ENCODE results near the gene AVPI1. TPM values are rescaled to one million over a fixed set of nuclear protein-coding genes. Genes with fewer than 3 reads are reported as not detected.

The AVPI1 gene, protein sequence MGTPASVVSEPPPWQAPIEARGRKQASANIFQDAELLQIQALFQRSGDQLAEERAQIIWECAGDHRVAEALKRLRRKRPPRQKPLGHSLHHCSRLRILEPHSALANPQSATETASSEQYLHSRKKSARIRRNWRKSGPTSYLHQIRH
- 5.4 TPM for polyA plus RNA-seq (2012; ENCODE audit: insufficient read depth, insufficient read length)

DNA sequence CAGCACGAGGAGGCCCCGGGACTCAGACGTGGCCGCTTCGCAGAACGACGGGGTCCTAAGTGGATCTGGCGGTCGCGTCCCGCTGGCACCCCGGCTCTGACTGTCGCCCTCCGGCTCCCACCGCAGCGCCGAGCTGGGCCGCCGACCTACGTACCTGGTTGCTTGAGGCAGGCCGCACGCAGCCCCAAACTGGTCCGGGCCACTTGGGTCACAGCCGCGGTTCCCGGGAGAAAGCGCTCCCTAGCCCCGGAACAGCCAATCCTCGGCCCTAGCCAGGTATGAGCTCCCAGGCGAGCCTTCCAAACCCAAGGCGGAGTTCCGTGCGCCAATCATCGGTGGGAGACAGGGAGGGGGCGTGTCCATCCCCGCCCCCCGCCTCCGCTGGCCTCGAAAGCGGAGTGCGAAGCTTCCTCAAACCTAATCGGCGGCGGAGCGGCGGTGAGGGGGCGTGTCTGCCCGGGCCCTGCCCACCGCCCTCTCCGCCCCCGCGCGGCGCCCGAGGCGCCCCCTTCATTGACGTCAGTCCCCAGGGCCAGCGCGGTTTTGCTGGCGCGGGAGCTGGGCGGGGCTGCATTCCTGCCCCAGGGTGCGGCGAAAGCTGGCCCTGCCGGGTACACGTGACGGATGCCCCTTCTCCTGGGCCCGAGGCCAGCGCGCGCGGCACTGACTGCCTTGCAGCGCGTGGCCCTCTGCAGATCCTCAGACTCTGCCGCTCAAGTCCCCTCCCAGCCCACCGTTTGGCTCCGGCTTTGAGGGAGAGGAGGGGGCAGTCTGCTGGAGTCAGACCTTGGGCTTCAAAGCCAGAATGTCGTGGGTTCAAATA lies at the start of gene AVPI1:
TSS of gene AVPI1 (minus strand) at position 280 of the 823 bp plus-strand sequence. CDS start 7,336 bp downstream, outside the sequence.
- H3K4me3 ChIP-seq (ENCODE audit: low read length) = peak within 1 kb of the TSS; percentile 78
- peak; percentile 91 for DNase-seq (ENCODE audit: low read depth, low spot score)

DNA sequence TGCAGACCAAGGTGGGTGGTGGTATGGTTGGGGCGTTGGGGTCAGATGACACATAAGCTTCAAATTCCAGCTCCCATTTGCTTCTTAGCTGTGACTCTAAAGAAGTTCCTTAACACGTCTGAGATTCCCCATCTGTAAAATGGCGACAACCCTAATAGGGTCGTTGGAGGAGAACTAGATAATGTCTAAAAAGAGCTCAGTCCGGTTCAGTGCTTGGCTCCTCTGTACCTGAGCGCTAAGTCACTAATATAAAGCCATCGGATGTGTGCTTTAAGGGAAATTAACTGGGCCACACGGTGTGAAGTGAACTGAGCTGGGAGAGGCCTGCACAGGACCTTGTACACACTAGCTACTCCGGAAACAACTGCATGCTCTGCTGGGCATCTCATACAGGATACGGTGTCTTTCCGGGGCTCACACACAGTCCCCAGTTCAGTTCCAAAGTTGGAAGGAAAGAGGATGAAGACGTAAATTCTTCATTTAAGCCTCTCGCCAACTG lies 49.4 kb upstream of the AVPI1 start:
- H3K4me3 ChIP-seq (ENCODE audit: low read length) = peak overlapping the region; percentile 92
- no peak for DNase-seq (ENCODE audit: low read depth, low spot score)

DNA sequence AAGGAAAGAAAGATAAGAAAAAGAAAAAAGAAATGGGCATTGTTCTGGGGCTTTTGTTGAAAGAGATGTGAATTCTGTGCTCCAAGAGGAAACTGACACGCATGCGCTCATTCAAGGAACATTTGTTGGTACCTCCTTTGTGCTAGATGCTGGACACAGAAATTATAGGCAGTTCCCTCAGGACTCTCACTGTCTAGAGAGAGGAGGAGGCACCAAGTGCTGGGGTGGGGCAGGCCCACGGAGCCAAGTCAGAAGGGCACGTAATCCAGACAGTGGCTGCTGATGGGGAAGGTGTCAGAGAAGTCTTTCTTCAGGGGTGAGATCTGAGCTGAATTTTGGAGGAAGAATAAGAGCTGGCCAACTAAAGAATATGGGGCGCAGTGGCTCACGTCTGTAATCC lies 47.0 kb upstream of the AVPI1 start:
- no peak overlapping the region for H3K4me3 ChIP-seq (ENCODE audit: low read length)
- no peak for DNase-seq (ENCODE audit: low read depth, low spot score)

DNA sequence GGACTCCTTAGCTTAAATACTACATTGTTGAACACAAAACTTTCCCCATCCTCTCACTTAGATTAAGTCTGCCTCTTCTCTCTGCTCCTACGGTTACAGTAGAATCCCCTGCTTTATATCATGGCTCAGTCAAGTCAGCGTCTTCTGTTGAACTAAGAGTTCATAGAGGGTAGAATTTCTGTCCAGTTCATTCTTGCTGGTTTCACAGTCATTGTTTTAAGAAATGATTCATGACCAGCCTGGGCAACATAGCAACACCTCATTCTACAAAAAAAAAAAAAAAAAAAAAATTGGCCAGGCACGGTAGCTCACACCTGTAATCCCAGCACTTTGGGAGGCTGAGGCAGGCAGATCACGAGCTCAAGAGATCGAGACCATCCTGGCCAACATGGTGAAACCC lies 46.2 kb upstream of the AVPI1 start:
- H3K4me3 ChIP-seq (ENCODE audit: low read length) = no peak overlapping the region
- no peak for DNase-seq (ENCODE audit: low read depth, low spot score)

DNA sequence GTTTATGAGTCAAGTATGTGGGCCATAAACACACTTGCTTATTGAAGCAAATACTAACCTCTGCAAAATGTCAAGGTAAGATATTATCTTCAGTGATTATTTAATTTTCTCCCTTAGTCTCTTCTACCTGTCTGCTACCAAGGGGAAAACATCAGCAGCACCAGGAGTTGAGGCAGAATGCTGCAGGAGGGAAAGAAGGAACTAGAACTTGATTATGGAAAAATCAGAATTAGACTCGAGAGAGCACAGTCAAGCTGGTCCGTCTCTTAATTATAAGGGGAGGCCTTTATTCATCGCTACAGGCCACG lies 45.0 kb upstream of the AVPI1 start:
- H3K4me3 ChIP-seq (ENCODE audit: low read length) = no peak overlapping the region
- no peak for DNase-seq (ENCODE audit: low read depth, low spot score)

DNA sequence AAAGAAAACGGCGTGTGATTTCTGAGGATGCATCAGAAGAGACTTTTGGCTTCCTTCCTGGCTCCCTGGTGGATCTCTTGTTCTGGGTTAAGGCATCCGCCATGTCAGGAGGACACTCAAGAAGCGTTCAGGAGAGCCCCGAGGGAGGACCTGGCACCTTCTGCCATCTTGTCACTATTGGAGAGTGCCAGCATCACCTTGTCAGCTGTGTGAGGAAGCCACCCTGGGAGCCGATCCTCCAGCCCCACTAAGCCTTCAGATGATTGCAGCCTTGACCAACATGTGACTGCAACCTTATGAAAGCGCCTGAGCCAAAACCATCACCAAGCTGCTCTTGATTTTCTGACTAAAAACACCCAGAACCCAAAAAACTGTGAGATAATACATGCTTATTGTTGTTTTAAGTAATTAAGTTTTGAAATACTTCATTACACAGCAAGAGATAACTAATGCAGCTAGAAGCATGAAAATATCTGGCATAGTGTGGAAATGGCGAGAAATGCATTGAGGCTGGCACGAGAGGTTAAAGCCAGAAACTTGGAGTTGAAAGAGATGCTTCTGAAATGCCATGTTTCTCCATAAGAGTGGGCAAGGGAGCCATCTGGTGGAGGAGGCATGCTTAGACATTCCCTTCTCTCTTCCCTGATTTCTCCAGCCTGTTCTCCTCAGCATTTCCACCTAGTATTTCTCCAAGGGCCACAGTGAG lies 44.5 kb upstream of the AVPI1 start:
- no peak overlapping the region for H3K4me3 ChIP-seq (ENCODE audit: low read length)
- peak; percentile 47 for DNase-seq (ENCODE audit: low read depth, low spot score)

DNA sequence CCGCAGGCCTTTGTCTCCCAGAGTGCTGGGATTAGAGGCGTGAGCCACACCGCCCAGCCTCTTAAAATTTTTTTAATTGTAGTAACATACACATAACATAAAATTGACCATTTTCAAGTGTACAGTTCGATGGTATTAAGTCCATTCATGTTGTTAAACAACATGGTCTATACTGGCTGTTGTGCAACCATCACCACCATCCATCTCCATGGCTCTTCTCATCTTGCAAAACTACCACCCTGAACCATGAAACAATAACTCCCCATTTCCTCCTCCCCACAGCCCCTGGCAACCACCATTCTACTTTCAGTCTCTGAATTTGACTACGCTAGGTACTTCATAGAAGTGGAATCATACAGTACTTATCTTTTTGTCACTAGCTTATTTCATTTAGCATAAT lies 42.0 kb upstream of the AVPI1 start:
- H3K4me3 ChIP-seq (ENCODE audit: low read length) = no peak overlapping the region
- no peak for DNase-seq (ENCODE audit: low read depth, low spot score)

DNA sequence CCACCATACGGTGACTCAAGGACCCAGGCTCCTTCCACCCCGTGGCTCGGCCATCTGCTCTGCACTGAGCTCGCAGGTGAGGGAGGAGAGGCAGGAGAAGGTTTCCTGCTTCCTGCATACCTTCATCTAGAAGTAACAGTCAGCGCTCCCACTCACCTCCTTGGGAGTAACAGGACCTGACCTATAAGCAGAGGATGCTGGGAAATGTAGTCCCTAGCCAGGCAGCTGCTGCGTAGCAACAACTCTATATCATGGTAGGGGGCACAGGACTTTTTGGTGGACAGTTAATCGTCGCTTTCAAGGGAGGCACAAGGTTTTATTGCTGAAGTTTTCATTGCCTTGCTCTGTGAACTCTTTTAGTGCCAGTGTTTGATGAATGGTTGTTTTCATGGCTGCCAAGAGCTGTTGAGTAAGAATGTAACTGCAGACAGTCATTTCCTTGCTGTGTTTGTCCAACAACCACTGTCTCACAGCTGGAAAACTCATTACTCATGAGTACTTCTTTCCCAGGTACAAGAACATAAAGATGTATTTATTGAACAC lies 39.7 kb upstream of the AVPI1 start:
- no peak for DNase-seq (ENCODE audit: low read depth, low spot score)
- no peak overlapping the region for H3K4me3 ChIP-seq (ENCODE audit: low read length)

DNA sequence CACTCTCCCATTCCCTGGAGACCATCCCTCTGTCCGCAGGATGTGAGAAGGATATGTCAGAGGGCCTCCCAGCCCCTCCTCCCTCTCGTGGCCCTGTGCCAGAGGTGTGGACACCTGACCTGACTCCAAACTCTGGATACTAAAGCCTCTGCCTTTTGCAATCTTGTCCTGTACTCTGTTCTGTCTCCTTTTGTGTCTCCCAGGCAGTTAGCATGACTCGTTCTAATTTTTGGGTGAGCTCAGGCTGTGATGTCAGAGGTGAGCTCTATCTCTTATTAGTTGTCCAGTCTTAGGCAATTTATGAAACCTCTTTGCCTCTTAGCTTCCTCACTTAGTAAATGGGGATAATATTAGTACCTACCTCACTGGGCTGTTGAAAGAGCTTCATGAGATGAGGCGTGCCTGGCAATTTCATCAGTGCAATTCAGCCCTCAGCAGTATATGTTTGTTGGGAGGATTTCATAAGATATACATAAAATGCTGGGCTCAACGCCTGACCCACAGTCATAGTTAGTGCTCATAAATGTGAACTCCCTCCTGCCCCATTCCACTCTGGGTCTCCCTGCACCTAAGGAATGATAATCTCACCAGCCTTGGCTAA lies 37.4 kb upstream of the AVPI1 start:
- no peak for DNase-seq (ENCODE audit: low read depth, low spot score)
- H3K4me3 ChIP-seq (ENCODE audit: low read length) = no peak overlapping the region

DNA sequence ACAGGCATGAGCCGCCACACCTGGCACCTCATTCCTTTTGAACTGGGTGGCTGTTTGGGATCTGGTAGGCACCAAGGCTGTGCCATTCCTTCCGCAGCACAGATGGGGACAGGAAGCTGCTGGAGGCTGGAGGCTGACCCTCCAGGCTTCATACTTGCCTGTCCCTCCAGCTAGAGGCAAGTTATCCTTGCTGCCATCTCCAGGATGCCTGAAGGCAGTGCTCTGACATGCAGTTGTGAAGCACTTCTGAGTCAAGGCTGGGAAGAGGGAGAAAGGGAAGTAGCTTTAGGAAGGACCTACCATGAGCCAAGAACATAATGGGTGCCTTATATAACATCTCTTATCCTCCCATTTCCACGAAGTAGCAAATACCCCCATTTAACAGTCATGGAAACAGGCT lies 36.0 kb upstream of the AVPI1 start:
- H3K4me3 ChIP-seq (ENCODE audit: low read length) = no peak overlapping the region
- DNase-seq (ENCODE audit: low read depth, low spot score) = no peak

DNA sequence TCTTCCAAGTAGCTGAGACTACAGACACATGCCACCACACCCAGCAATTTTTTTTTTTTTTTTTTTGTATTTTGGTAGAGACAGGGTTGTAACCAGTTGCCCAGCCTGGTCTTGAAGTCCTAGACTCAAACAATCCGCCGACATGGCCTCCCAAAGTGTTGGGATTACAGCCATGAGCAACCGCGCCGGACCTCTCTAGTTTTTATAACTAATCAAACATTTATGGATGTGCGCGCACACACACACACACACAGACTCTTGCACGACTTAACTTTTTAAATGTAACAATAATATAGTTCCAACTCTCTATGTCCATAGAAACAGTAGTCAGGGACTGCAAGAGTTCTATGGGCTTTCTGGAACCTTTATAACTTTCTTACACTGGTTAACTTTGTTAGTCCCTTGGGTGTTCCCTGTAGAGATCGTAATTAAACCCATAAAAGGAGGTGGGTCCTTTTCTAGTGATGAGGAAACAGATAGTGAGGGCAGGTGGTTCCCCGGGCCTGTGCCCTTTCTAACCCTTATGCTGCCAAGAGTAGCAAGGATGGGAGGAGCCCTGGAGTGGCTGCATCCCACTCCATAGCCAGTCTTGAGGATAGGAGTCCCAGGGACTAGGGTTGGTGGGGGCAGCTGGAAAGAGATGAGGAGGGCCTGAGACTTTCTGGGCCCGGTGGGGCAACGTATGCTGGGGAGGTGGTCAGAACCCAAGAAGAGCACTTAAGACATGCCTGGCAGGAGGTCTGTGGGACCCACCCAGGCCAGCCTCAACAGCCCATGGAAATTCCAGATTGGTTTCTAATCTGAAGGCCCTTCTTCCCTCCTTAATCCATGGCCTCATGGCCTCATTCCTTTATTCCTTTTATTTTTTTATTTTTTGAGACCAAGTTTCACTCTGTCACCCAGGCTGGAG lies 35.1 kb upstream of the AVPI1 start:
- no peak for DNase-seq (ENCODE audit: low read depth, low spot score)
- H3K4me3 ChIP-seq (ENCODE audit: low read length) = no peak overlapping the region

DNA sequence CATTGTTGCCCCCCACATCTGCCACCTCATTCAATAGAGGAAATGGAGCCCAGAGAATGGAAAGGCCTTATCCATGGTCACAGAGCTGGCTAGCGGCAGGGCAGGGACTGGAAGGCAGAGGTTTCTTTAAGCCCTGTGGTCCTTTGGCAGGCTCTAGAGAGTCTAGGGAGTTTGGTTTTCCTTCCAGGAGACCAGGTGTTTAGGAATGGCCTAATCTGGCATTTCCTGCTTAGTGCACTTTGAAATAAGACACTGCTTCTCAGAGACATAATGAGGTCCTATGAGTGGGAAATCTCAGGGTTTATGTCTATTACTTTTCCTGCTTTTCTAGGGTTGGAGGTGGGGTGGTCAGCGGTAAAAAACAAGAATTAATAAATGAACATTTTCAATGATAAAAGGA lies 32.6 kb upstream of the AVPI1 start:
- no peak for DNase-seq (ENCODE audit: low read depth, low spot score)
- H3K4me3 ChIP-seq (ENCODE audit: low read length) = no peak overlapping the region

DNA sequence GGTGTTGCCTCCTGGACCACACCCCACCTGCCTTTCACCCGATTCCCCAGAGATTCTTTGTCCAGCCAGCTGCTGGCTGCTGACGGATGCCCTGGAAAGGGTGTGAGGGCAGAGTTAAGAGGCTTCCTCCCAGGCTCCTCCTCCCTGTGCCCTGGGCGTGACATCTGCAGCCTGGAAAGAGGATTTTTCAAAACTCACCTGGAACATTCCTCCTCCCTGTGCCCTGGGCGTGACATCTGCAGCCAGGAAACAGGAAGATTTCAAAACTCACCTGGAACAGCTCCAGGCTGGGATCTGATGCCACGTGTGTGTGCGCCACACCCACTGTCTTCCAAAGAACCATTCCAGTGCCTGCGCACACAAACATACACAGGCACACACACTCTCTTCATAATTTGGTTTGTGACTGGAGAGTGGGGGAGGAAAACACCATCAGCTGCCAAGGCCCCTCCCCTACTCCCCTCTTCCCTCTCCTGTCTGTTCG lies 31.7 kb upstream of the AVPI1 start:
- no peak for DNase-seq (ENCODE audit: low read depth, low spot score)
- H3K4me3 ChIP-seq (ENCODE audit: low read length) = no peak overlapping the region

DNA sequence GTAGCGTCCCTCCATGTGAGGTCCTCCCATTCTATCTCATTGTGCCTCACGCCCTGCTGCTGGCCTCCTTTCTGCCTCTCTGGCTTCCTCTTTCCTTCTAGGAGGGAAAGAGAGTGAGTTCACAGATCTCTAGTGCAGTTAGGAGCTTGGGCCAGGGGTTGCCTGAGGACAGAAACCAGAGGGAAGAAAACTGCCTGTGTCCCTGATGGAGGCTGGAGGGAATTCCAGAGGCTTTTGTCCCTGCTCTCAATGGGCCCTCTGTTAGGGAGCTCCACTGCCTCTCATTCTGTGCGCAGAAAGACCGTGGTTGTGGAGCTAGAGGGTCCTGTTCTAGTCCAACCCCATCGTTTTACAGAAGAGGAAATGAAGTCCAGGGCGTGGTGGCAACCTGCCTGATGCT lies 31.1 kb upstream of the AVPI1 start:
- no peak for DNase-seq (ENCODE audit: low read depth, low spot score)
- no peak overlapping the region for H3K4me3 ChIP-seq (ENCODE audit: low read length)

DNA sequence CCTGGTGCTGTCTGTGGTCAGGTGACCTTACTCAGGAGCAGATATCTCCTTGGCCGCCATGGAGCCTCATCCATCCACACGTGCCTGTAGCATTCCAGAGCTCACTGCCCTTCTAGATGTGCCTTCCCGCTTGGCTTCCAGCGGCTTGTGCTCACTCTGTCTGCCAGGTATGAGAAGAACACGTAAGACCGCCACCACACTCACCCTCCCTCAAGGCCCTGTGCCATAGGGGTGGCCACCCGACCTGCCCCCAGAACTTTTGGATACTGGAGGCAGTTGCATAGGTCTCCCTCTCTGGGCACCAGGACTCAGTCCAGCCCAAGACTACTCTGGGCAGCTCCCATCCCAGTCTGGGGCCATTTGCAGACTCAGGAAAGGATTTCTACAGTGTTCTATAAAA lies 30.6 kb upstream of the AVPI1 start:
- no peak for DNase-seq (ENCODE audit: low read depth, low spot score)
- H3K4me3 ChIP-seq (ENCODE audit: low read length) = no peak overlapping the region

DNA sequence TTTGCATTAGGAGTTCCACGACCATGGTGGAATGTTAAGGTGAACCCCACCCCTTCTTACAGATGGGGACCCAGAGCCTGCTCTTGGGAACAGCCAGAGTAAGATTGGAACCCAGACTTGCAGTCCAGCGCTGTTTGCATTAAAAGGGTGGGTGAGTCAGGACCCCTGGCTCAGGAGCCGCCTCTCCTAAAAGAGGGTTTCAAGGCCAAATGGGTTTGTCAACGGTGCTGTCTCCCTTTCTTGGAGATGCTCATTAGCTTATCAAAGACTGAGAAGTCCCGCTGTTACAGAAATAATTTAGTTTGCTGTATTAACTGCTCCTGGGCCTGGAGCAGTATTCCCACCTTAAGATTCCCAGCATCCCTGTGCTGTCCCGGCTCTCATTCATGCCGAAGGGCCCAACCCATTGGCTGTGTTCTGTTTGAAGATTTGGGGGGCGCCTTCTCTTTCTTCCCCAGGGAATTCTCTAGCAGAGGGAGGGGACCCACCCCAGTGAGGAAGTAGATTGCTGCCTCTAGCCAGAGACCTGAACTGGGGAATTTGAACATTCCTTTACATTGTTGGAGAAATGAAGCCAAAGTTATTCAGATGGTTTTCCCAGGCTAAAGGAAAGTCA lies 28.3 kb upstream of the AVPI1 start:
- no peak overlapping the region for H3K4me3 ChIP-seq (ENCODE audit: low read length)
- no peak for DNase-seq (ENCODE audit: low read depth, low spot score)

DNA sequence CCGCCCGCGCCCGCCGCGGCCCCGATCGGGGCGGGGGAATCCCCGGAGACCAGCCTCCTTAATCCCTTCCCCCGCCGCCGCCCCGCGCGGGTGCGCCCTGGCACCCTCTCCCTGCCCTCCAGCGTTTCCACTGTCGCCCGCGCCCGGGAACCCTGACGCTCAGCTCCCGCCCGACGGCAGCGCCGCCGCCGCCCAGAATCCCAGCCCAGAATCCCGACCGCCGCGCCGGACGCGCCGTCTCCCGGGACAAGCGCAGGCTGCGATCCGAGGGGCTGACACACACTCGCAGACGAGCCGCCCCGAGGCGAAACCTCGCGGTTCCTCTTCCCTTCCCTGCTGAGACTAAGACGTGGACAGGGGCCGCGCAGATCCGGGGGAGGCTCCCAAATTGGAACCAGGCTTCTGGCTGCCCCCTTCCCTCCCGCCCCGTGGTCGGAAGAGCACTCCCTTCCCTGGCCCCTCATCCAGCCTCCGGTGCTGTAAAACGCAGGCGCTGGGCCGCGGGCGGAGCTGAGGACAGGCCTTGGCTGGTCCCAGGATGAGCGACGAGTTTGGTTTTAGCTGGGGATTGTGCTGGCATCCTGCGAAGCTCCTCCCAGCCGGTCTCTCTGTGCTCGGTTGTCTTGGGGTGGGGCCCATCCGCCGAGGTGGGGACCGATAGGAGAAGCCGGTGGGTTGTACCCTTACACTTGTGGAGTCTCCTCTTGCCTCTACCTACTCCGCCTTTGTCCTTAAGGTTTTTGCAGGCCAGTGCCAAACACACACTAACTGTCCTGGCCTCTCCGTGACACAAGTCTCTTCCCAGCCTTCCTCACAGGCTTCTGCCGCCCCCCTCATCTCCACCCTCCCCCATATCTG lies 27.6 kb upstream of the AVPI1 start:
- peak overlapping the region; percentile 77 for H3K4me3 ChIP-seq (ENCODE audit: low read length)
- no peak for DNase-seq (ENCODE audit: low read depth, low spot score)
